ENCODE results near the gene GRB2. TPM values are rescaled to one million over a fixed set of nuclear protein-coding genes. Genes with fewer than 3 reads are reported as not detected.
A peak's percentile ranks its signal among the peaks of the same experiment; 100 is the strongest.

The GRB2 gene
- total and polyA plus RNA-seq, 10 donors = 66.8 to 352 (median 209) TPM

DNA sequence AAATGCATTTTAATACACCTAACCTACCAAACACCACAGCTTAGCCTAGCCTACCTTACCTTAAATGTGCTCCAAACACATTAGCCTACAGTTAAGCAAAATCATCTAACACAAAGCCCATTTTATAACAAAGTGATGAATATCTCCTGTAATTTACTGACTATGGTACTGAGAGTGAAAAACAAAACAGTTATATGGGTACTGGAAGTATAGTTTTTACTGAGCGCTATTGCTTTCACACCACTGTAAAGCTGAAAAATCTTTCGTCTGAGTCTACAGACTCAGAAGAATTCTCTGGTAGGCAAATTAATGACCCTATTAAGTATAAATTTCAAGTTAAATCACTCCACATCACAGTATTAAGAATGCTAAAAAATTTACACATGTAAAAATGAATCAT is 3.5 kb downstream of the GRB2 start:
- no peak for DNase-seq
- Histone ChIP-seq H3K9me3 (no peaks in the 10 kb centered on the region), H3K36me3 (peaks cover 0 to 13% (median 0%) of the 10 kb centered on the region in 6 donors), H3K27me3 (replicated peaks in 1 of 7) (no peaks in the 10 kb centered on the region), H3K4me1 (peaks cover 40 to 90% (median 81%) of the 10 kb centered on the region in 6 donors), H3K4me3 (peak overlapping the region in 2 of 8 donors; percentile 16 to 88), H3K27ac (peak overlapping the region in 6 of 8 donors; percentile 30 to 100 (median 76))
- intact Hi-C loops (cut with DNase I; ENCODE audit: low total_unique reads) = no loop called here
- 56 to 80% (median 72%) methylated on average over 2 of the region's 2 CpGs for WGBS, 5 donors
- TF ChIP-seq POLR2A (IDR thresholded peaks at IDR 0.05) = no peak
- TF ChIP-seq POLR2AphosphoS5 (IDR thresholded peaks at IDR 0.05) = no peak
- TF ChIP-seq, protein P1, sequence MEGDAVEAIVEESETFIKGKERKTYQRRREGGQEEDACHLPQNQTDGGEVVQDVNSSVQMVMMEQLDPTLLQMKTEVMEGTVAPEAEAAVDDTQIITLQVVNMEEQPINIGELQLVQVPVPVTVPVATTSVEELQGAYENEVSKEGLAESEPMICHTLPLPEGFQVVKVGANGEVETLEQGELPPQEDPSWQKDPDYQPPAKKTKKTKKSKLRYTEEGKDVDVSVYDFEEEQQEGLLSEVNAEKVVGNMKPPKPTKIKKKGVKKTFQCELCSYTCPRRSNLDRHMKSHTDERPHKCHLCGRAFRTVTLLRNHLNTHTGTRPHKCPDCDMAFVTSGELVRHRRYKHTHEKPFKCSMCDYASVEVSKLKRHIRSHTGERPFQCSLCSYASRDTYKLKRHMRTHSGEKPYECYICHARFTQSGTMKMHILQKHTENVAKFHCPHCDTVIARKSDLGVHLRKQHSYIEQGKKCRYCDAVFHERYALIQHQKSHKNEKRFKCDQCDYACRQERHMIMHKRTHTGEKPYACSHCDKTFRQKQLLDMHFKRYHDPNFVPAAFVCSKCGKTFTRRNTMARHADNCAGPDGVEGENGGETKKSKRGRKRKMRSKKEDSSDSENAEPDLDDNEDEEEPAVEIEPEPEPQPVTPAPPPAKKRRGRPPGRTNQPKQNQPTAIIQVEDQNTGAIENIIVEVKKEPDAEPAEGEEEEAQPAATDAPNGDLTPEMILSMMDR (IDR thresholded peaks at IDR 0.05 in 8 of 11, conservative IDR thresholded peaks at IDR 0.05 in 3 of 11) = no peak

- TF ChIP-seq POLR2AphosphoS5 (IDR thresholded peaks at IDR 0.05) (no peak), POLR2A (IDR thresholded peaks at IDR 0.05) (no peak)
- TF ChIP-seq, protein P1 (IDR thresholded peaks at IDR 0.05 in 8 of 11, conservative IDR thresholded peaks at IDR 0.05 in 3 of 11) = no peak
- Histone ChIP-seq H3K27ac (peak overlapping the region in 1 of 8 donors; percentile 5), H3K4me3 (no peak overlapping the region), H3K4me1 (peaks cover 46 to 92% (median 83%) of the 10 kb centered on the region in 6 donors), H3K36me3 (peaks cover 0 to 13% (median 0%) of the 10 kb centered on the region in 6 donors), H3K9me3 (no peaks in the 10 kb centered on the region), H3K27me3 (replicated peaks in 1 of 7) (no peaks in the 10 kb centered on the region)
- intact Hi-C loops (cut with DNase I; ENCODE audit: low total_unique reads) = no loop called here
- no peak for DNase-seq
- 88 to 95% (median 91%) methylated on average over 8 of the region's 8 CpGs for WGBS, 5 donors
Measured at GRCh38 chr17:75400326-75400939, 5.0 kb downstream of the GRB2 start.

- H3K27ac ChIP-seq = peak overlapping the region in 1 of 8 donors; percentile 12
- TF ChIP-seq, protein P1 (IDR thresholded peaks at IDR 0.05 in 8 of 11, conservative IDR thresholded peaks at IDR 0.05 in 3 of 11) = no peak
- no peak for TF ChIP-seq POLR2AphosphoS5 (IDR thresholded peaks at IDR 0.05)
- no peak for TF ChIP-seq POLR2A (IDR thresholded peaks at IDR 0.05)
- peaks cover 0 to 17% (median 0%) of the 10 kb centered on the region in 6 donors for H3K36me3 ChIP-seq
- H3K4me1 ChIP-seq = peaks cover 55 to 100% (median 95%) of the 10 kb centered on the region in 6 donors
- H3K27me3 ChIP-seq (replicated peaks in 1 of 7) = no peaks in the 10 kb centered on the region
- intact Hi-C loops (cut with DNase I; ENCODE audit: low total_unique reads) = no loop called here
- 75 to 94% (median 85%) methylated on average over 4 of the region's 4 CpGs for WGBS, 5 donors
- H3K9me3 ChIP-seq = no peaks in the 10 kb centered on the region
- DNase-seq = no peak
- H3K4me3 ChIP-seq = no peak overlapping the region
Measured at GRCh38 chr17:75398279-75398678, 7.2 kb downstream of the GRB2 start.

DNA sequence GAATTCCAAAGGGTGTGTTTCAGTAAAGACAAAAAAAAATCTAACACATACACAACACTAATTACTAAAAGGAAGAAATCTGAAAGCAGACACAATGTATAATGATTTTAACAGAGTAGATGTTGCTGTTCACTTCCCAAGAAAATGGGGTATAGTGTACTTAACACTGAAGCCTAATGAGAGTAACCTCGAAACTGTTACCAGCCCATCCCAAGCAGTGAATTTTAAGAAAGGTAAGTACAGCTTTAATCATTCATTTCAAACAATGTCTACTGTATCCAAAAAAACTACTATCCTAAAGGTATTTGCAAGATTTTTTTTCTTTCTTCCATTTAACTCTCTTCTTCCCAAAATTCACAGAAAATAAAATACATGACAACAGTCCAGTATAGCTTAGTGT is 8.3 kb downstream of the GRB2 start:
- TF ChIP-seq, protein P1 (IDR thresholded peaks at IDR 0.05 in 8 of 11, conservative IDR thresholded peaks at IDR 0.05 in 3 of 11) = no peak
- no peak for TF ChIP-seq POLR2AphosphoS5 (IDR thresholded peaks at IDR 0.05)
- no peak for TF ChIP-seq POLR2A (IDR thresholded peaks at IDR 0.05)
- DNase-seq = no peak
- WGBS, 5 donors = 71 to 83% (median 76%) methylated on average over 1 of the region's 1 CpG
- peak overlapping the region in 1 of 8 donors; percentile 14 for H3K27ac ChIP-seq
- no peak overlapping the region for H3K4me3 ChIP-seq
- no peaks in the 10 kb centered on the region for H3K9me3 ChIP-seq
- H3K36me3 ChIP-seq = peaks cover 0 to 27% (median 2%) of the 10 kb centered on the region in 6 donors
- no peaks in the 10 kb centered on the region for H3K27me3 ChIP-seq (replicated peaks in 1 of 7)
- intact Hi-C loops (cut with DNase I; ENCODE audit: low total_unique reads) = no loop called here
- H3K4me1 ChIP-seq = peaks cover 57 to 100% (median 96%) of the 10 kb centered on the region in 6 donors

All from spleen (tissue), 11 donors.